GM18519 (cell line): ENCODE results near the gene PLXNA4.

Experiments used
- ATAC-seq: cut with Tn5 transposase; IDR thresholded peaks from one replicate; pipeline ENCODE4 v1.9.1; 2021; ENCODE audit warnings: mild to moderate bottlenecking, moderate library complexity; ENCODE audit not compliant: unreplicated experiment, low FRiP score

PLXNA4 gene

GRCh38 chr7:132113536-132114371 lies 462.5 kb downstream of the PLXNA4 start:
- no peak for ATAC-seq

GRCh38 chr7:132112657-132113056 lies 463.6 kb downstream of the PLXNA4 start:
- no peak for ATAC-seq

- no peak for ATAC-seq
Measured at GRCh38 chr7:132112106-132112505, 464.2 kb downstream of the PLXNA4 start.

GRCh38 chr7:132110692-132111091 lies 465.6 kb downstream of the PLXNA4 start:
- no peak for ATAC-seq

- no peak for ATAC-seq
Measured at GRCh38 chr7:132109769-132110168, 466.5 kb downstream of the PLXNA4 start.

GRCh38 chr7:132108563-132108962 lies 467.7 kb downstream of the PLXNA4 start:
- ATAC-seq, result no peak

- no peak for ATAC-seq
Measured at GRCh38 chr7:132106491-132106890, 469.8 kb downstream of the PLXNA4 start.

GRCh38 chr7:132105096-132105495 lies 471.2 kb downstream of the PLXNA4 start:
- no peak for ATAC-seq

- no peak for ATAC-seq
Measured at GRCh38 chr7:132103718-132104117, 472.6 kb downstream of the PLXNA4 start.

- no peak for ATAC-seq
Measured at GRCh38 chr7:132102942-132103341, 473.3 kb downstream of the PLXNA4 start.

GRCh38 chr7:132102391-132102790 lies 473.9 kb downstream of the PLXNA4 start:
- ATAC-seq, result no peak

- no peak for ATAC-seq
Measured at GRCh38 chr7:132100981-132101380, 475.3 kb downstream of the PLXNA4 start.

GRCh38 chr7:132100483-132100882 lies 475.8 kb downstream of the PLXNA4 start:
- no peak for ATAC-seq

GRCh38 chr7:132099163-132099562 lies 477.1 kb downstream of the PLXNA4 start:
- no peak for ATAC-seq

GRCh38 chr7:132098327-132098726 lies 477.9 kb downstream of the PLXNA4 start:
- no peak for ATAC-seq

GRCh38 chr7:132097550-132098134 lies 478.6 kb downstream of the PLXNA4 start:
- no peak for ATAC-seq

GRCh38 chr7:132095111-132095765 lies 481.0 kb downstream of the PLXNA4 start:
- no peak for ATAC-seq

GRCh38 chr7:132092106-132092505 lies 484.2 kb downstream of the PLXNA4 start:
- no peak for ATAC-seq

- ATAC-seq, result no peak
Measured at GRCh38 chr7:132091706-132092105, 484.6 kb downstream of the PLXNA4 start.

GRCh38 chr7:132090444-132090843 lies 485.8 kb downstream of the PLXNA4 start:
- ATAC-seq, result no peak

GRCh38 chr7:132089356-132089755 lies 486.9 kb downstream of the PLXNA4 start:
- no peak for ATAC-seq

GRCh38 chr7:132087421-132087820 lies 488.8 kb downstream of the PLXNA4 start:
- ATAC-seq, result no peak
